HG03442 (cell line): Measurements from ENCODE around the gene YY1.
"Not testable (repeated sequence)": the region's sequence is repeated elsewhere in the genome, so short reads cannot be mapped to it uniquely, and the experiment has no call there.

Experiments used
- ATAC-seq: cut with Tn5 transposase; IDR thresholded peaks from one replicate; pipeline ENCODE4 v1.9.1; 2021; ENCODE audit warnings: mild to moderate bottlenecking, moderate library complexity; ENCODE audit not compliant: unreplicated experiment

YY1 gene

DNA sequence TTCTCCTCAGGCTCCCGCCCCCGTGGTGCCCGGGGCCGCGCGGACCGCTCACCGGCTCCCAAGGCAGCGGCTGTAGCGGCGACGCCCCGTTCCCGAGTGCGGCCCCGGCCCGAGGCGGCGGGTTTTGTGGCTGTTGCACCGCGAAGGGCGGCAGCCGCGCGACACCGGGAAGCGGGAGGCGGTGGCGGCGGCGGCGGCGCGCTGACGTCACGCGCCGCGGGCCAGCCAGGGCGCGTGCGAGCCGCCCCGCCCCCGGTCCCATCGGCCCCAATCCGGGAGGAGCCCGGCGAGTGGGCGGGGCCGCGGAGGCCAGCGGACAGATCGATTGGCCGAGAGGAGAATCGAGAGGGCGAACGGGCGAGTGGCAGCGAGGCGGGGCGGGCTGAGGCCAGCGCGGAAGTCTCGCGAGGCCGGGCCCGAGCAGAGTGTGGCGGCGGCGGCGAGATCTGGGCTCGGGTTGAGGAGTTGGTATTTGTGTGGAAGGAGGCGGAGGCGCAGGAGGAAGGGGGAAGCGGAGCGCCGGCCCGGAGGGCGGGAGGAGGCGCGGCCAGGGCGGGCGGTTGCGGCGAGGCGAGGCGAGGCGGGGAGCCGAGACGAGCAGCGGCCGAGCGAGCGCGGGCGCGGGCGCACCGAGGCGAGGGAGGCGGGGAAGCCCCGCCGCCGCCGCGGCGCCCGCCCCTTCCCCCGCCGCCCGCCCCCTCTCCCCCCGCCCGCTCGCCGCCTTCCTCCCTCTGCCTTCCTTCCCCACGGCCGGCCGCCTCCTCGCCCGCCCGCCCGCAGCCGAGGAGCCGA, at the start of gene YY1:
TSS of gene YY1 (plus strand) at position 726 of the 792 bp plus-strand sequence. CDS start 101 bp downstream, outside the sequence.
- ATAC-seq: peak; percentile 77

DNA sequence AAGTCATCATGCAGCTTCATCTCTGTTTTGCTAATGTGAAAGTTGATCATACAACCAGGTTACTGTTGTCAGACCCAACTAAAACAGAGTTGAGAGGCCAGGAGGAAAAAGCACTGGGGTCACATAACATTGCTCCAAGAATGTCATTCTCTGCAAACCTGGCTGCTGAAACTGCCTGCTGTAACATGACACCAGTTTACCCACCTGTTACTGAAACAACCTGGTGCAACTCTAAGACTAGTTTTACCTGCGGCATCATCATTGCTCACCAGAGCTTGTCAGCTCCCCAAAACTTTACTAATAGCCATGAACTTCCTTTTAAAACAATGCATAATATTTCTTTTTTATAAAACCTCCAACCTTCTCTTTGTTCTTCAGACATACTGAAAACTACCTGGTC, 48.8 kb upstream of the YY1 start:
- ATAC-seq: no peak

DNA sequence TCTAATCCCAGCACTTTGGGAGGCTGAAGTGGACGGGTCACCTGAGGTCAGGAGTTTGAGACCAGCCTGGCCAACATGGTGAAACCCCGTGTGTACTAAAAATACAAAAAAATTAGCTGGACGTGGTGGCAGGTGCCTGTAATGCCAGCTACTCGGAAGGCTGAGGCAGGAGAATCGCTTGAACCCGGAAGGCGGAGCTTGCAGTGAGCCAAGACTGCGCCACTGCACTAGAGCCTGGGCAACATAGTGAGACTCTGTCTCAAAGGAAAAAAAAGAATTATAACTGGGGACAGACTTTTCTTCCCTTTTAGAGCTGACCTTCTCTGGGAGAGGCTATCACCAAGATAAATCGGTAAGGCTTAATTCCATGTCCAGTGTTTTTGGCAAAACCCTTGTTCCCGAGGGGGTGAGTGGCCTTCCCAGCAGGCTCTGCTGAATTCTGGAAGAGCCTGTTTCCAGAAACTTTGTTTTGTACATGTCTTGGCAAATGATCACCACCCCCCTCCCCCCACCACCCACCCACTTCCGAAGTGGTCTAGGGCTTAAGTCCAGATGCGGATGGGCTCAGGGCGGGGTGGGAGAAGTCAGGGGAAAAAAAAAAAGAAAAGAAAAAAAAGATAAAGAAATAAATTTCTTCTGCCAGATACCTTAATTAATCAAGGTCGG, 47.2 kb upstream of the YY1 start:
- no peak for ATAC-seq

DNA sequence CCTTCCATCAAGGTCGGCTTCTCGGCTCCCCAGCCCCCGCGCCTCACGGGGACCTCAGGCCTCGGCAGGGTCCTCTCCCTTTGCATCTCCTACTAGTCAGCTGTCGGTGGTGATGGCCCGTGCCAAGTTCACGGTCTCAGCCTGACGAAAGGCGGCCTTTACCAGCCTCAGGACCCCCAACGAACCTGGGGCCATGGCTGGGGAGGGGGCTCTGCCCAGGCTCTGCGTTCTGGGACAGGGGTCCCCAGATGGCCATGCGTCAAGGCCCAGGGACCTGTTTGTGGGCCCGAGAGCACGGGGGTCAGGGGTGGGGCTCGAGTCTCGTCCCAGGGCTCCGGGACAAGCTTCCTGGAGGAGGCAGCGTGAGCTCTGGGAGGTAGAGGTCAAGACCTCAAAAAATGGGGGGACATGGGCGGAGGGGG, 46.7 kb upstream of the YY1 start:
- ATAC-seq: no peak

DNA sequence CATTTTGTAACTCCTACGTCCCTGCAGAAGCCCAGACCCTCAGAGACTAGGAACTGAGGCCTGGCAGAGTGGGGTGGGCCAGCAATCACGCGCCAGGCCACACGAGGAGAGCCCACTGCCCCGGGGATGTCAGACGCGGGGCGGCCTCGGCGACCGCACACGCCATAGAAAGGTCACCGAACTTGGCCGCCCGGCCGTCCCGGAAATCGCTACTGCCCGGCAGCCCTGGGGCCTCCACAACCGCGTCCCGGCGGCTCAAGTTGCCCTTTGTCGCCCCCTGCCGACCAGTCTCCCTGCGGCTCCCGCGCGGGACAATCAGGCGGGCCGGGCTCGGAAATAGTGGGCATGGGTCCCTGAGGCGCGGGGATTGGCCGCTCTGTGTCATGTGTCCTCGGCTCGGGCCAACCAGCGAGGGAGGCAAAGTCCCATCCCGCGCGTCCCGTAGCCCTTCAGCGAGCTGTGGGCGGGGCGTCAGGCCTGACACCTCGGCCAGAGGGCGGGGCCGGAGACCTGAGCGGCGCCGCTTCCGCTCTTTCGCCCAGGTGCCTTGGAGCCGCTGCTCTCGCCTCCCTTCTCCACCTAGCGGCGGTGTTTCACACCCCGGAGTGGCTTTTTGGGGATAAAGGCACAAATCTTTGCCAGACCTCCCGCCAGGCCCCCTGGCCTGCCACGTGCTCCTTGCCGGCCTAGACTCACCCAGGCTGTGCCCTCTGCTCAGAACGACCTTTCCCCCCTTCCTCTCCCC, 46.1 kb upstream of the YY1 start:
- ATAC-seq: peak; percentile 97

DNA sequence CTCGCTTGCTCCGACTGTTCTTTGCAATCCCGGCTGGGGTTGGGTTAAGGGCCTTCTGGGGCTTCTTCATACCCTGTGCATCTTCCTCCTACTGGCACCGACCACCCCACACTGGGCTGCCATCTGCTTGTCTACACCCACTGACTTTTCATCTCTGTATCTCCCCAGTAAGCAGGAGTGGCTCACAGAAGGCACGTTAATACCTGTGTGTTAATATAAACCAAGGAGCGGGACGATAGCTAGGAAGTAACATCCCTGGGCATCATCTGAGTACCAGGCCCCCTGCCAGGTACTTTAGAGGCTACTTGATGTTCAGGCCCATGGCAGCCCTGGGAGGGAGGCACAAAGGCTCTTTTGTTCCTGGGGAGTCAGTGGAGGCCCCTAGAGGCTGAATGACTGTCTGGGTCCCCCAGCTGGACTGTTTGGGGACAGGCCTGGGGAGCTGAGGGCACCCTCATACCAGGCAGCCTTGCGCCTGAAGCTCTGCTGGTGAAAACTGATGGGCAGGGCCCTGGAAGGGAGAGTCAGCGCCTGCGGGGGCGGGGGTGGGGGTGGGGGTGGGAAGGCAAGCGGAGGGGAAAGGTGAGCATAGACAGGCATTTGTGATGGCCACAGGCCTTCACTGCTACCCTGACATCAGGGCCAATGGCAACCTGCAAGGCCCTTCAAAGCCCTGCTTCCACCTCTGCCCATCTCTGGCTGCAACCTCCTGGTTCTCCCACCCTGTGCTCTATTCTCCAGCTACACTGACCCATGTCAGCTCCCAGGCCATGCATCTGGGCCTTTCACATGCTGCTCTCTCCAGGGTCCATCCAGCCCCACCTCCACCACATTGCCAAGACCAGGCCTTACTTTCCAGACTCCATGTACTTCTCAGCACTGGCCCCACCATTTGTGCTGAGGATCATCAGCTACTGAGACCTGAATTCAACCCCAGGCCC, 45.3 kb upstream of the YY1 start:
- no peak for ATAC-seq

DNA sequence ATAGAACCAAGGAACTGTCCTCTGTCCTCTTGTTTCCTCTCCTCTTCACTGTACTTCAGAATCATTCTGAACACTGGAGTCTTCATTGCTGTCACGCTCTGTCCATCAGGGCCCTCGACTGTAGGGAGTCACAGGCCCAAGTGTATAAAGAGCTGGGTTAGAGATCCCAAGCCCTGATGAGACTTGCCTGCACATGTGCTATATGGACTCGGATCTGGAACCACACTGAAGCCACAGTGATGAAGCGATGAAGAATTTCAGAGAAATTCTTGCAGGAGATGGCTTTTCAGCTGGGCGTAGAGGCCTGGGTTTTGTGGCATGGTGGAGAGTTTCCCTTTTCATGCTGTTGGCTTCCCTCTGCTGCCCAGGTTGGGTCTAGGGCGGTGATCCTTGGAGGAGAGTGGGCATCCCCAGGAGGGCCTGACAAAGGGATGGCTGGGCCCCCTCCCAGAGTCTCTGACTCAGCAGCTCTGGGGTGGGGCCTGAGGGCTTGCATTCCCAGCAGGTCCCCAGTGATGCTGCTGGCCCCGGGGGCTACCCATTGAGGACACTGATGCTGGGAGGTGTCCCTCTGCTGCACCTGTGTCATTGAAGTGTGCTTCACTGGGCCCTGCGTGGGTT, 39.6 kb upstream of the YY1 start:
- ATAC-seq: no peak

DNA sequence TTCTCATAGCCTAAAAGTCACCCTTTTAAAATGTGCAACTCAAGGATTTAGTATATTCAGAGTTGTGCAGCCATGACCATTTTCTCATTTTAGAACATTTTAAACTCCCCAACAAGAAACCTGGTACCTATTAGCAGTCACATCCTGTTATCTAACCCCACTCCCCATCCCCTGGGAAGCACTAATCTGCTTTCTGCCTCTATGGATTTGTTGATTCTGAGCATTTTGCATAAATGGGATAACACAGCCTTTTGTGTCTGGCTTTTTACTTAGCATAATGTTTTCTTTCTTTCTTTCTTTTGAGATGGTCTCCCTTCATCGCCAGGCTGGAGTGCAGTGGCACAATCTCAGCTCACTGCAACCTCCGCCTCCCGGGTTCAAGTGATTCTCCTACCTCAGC, 38.6 kb upstream of the YY1 start:
- no peak for ATAC-seq

DNA sequence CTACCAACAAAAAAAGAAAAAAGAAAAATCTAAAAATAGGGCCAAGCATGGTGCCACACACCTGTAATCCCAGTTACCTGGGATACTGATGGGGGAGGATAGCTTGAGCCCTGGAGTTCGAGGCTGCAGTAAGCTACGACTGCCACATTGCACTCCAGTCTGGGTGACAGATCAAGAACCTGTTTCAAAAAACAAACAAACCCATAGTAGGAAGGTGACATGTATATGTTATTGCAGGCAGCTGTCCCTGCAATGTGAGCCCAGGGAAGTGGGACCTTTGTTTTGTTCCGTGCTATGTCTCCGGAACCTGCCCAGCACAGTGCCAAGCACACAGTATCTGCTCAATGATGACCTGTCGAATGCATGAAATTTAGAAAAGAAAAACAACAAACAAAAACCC, 37.2 kb upstream of the YY1 start:
- no peak for ATAC-seq

DNA sequence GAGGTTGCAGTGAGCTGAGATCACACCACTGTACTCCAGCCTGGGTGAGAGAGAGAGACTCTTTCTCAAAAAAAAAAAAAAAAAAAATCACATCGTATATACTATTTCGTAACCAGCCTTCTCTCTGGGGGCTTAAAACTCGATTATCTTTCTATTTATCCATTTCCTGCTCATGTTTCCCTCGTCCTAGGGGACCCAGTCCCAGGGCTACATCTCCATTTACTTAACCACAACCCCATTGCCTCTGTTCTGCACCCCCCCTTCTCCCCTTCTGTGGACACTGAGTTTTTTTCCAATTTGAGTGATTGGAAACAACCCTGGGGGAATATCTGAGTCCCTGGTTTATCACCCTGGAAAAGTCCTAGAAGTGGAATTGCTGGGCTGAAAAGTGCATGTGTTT, 36.2 kb upstream of the YY1 start:
- no peak for ATAC-seq

DNA sequence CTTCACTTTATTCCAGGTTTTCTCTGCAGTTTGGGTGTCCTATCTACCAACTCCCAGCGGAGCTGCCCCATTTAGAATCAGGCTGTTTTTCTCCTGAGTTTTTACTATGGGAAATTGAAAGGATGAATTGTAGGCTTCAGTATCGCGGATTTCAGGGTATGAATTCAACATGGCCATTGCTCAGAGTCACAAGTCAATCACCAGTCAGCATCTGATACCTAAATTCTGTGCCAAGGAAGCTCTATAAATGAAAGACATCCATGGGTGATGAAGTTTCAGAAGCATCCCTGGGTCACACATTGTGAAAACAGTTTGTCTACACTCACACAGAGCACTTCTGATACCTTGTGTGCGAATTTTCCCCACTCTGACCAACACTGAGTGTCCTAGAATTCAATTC, 35.8 kb upstream of the YY1 start:
- ATAC-seq: no peak

DNA sequence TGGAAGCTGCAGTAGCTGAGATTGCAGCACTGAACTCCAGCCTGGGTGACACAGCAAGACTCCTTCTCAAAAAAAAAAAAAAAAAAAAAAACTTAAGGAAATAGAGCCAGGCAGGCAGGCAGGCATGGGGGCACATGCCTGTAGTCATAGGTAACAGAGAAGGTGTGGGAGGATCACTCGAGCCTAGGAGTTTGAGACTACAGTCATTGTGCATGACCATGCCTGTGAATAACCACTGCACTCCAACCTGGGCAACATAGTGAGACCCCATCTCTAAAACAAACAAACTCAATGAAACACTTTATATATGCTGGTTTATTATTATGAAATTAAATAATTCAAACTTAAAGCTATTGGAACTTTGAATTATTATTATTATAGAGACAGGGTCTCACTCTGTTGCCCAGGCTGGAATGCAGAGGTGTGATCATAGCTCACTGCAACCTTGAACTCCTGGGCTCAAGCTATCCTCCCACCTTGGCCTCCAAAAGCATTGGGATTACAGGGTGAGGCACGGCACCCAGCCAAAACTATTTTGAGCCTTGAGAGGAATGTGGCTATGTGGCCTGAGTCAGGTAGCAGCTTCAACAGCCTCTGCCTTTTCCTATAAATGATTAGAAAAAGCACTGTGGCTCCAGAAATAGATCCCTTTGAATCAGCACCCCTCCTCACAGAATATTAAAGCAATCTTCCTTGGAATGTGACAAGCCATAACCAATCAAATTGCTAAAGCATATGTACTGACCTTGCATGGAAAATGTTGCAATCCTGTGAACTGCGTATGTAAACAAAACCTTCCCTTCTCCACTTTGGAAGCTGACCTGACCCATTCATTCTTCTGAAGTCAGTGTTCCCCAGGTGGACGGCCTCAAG, 34.7 kb upstream of the YY1 start:
- no peak for ATAC-seq

DNA sequence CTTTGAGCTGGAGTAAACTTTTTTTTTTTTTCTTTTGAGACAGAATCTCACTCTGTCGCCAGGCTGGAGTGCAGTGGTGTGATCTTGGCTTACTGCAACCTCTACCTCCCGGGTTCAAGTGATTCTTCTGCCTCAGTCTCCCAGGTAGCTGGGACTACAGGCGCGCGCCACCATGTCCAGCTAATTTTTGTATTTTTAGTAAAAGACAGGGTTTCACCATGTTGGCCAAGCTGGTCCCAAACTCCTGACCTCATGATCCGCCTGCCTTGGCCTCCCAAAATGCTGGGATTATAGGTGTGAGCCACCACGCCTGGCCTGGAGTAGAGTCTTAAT, 34.1 kb upstream of the YY1 start:
- ATAC-seq: not testable (repeated sequence)

DNA sequence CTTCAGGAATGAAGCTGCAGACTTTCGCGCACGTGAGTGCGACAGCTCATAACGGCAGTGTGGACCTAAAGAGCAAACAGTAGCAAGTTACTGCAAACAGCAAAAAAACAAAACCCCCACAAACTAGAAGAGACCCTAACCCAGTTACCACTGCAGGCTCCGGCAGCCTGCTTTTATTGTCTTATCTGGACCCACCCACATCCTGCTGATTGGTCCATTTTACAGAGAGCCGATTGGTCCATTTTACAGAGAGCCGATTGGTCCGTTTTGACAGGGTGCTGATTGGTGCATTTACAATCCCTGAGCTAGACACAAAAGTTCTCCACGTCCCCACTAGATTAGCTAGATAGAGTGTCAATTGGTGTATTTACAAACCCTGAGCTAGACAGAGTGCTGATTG, 31.4 kb upstream of the YY1 start:
- ATAC-seq: not testable (repeated sequence)

DNA sequence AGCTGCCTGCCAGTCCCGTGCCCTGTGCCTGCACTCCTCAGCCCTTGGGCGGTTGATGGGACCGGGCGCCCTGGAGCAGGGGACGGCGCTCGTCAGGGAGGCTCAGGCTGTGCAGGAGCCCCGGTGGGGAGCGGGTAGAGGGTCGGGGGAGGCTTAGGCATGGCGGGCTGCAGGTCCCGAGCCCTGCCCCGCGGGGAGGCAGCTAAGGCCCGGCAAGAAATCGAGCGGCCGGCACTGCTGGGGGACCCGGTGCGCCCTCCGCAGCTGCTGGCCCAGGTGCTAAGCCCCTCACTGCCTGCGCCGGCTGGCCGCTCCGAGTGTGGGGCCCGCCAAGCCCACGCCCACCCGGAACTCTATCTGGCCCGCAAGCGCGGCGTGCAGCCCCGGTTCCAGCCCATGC, 30.8 kb upstream of the YY1 start:
- ATAC-seq: not testable (repeated sequence)

DNA sequence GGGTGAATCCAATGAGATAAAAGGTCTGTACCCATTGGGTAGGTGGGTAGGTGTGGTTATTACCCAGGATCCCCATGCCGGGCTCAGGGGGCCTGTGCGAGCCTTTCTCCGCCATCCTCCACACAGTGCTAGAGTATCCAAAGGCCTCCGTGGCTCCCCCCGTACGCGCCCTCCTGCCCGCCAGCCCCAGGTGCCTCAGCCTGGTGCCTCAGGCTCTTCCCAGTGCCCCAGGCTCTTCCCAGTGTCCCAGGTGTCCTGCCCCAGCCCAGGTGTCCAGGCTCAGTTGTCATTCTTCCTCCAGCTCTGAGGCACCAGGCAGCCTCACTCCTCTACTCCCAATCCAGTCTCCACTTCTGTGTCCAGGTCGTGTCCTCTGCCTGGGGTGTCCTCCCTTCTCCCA, 27.6 kb upstream of the YY1 start:
- ATAC-seq: no peak

DNA sequence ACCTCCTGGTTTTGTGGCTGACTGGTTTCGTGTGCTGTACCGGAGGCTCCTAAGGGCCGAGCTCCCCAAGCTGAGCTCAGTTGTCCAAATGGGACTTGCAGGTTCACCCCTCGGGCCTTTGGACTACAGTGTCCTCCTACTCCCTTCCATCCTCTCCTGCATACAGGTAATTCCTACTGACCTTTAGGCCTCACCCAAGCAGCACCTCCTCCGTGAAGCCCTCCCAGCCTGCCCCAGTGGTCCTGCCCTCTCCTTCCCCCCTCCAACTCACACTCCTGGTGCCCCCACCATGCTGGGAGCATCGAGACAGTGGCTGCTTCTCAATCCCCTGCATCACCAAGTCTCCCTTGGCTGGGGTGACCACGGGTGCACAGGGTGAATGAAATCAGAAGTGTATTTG, 27.1 kb upstream of the YY1 start:
- ATAC-seq: no peak

DNA sequence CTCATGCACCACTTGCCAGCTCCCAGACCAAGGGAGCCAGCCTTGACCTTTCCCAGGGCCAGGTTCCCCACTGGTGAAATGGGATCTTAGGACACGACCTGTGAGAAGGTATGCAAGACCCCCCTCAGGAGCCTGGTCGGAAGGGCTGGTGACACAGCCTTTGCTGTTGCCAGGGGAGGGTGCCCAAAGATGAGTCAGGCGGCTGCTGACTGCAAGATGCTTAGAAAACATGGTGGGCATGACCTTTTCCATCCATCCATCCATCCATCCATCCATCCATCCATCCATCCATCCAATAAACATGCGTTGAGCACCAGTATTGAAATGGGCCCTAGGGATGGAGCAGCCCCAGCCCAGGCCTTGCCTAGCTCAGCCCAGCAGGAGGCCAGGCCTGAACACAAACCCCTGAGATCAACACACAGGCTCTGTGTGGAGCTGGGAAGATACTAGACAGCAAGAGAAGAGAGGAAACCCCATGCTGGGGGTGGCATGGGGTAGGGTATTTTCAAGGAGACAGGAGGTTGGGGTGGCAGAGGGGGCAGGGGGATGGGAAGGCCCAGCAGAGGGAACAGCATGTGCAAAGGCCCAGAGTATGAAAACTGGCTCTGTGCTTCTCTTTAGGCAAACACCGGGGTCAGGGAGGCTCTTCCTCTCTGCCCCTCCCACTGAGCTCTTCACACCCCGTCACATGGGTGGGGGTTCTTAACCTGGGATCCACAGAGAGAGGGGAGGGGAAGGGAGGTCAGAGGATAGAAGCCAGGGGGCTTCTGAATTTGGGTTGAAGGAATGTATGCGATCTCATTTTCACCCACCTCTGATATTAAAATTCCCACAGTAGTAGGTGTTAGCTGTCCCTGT, 26.2 kb upstream of the YY1 start:
- ATAC-seq: no peak

DNA sequence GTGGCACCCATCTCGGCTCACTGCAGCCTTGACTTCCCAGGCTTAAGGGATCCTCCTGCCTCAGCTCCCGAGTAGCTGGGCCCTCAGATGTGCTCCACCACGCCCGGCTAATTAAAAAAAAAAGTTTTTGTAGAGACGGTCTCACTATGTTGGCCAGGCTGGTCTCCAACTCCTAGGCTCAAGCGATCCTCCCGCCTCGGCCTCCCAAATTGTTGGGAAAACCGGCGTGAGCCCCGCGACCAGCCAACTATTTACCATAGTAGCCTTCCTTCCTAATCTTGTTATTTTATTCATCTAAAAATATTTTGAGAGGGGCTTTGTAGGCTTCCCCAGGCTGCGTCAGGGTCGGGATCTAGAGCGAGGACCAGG, 25.4 kb upstream of the YY1 start:
- ATAC-seq: no peak
